ENCODE data around the gene KCNV2.

DNA sequence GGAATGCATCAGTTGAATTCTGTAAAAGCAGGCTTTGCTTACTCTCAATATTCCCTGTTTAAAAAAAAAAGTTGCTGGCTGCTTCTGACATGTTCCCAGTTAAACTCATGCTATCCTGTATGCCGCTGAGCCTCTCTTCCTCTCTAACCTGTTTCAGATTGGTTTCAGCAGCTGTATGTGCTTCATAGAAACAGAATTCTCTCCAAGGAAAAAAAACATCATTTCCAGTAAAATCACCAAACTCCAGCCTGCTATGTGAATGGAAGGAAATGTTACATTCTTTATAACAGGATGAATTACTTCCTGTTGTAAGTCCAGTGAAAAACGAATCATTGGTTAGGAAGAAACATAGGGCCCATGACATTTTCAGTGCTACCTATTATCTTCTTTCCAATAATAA, 25.7 kb upstream of the KCNV2 start:
- TF ChIP-seq, protein P1, sequence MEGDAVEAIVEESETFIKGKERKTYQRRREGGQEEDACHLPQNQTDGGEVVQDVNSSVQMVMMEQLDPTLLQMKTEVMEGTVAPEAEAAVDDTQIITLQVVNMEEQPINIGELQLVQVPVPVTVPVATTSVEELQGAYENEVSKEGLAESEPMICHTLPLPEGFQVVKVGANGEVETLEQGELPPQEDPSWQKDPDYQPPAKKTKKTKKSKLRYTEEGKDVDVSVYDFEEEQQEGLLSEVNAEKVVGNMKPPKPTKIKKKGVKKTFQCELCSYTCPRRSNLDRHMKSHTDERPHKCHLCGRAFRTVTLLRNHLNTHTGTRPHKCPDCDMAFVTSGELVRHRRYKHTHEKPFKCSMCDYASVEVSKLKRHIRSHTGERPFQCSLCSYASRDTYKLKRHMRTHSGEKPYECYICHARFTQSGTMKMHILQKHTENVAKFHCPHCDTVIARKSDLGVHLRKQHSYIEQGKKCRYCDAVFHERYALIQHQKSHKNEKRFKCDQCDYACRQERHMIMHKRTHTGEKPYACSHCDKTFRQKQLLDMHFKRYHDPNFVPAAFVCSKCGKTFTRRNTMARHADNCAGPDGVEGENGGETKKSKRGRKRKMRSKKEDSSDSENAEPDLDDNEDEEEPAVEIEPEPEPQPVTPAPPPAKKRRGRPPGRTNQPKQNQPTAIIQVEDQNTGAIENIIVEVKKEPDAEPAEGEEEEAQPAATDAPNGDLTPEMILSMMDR (conservative IDR thresholded peaks at IDR 0.05; ENCODE audit: low read length): no peak
- no peak for TF ChIP-seq EZH2phosphoT487 (IDR thresholded peaks at IDR 0.05; ENCODE audit: borderline replicate concordance, low read depth, low read length)
